ENCODE results near the gene GGT7.
"Not testable (repeated sequence)": the region's sequence is repeated elsewhere in the genome, so short reads cannot be mapped to it uniquely, and the experiment has no call there.

Gene GGT7

DNA sequence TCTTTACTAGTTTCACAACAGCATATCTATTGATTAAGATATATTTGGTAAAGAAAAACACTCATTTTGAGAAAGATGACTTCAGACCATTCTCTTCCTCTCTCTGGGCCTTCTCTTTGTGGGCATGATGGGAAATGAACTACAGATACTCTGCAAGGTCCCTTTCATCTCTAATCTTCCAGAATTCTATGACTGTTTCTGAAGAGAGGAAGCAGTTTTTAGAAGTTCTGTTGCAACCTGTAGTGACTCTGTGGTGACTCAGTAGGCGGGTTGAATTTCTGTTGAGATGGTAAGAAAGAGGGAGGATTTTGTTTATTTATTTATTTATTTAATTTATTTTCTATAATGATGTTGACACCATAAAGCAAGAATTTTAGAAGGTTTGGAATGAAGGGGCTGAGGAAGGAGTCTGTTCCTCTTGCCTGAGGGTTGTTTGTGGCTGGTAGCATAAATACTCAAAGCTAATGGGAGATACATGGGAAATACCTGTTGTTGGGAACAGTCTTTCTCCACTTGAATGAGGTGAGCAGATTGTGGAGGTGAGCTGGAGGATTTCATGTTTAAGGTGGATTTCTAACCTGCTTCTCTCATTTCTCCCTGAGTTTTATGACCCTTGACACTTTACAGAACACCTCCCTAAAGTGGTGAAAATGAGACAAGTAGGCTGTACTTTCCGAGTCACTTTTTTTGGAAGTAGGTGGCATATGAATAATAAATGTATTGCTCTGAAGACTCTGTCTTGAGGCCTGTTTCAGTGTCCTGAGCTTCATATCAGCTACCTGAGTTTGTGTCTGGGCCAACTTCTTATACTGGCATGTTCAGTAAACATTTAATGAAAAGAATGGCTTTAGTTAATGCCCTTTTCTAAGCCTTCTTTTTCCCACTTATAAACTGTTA lies 18.8 kb upstream of the GGT7 start:
- Mint-ChIP-seq H3K4me1 (ENCODE audit: low read depth) (peaks cover 41% of the 10 kb centered on the region), H3K27ac (peak overlapping the region; percentile 90), H3K9me3 (no peaks in the 10 kb centered on the region), H3K36me3 (ENCODE audit: low read depth) (no peaks in the 10 kb centered on the region), H3K27me3 (no peaks in the 10 kb centered on the region), H3K4me3 (peak overlapping the region; percentile 28)
- DNase-seq: no peak

DNA sequence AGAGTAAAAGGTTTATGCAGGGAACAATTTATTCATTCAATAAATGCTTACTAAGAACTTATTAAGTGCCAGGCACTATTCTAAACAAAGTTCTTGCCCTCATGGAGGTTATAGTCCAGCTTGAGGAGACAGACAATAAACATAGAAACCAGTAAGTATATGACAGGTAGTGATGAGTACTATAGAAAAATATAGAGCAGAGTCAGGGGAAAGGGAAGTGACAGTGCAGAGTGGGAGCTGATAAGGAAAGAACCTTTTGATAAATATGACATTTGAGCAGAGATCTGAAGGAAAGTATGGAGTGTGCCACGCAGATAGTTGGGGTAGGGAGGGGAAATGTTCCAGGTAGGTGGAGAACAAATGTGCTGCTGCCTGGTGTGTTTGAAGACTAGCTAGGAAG lies 15.8 kb upstream of the GGT7 start:
- H3K9me3 Mint-ChIP-seq: no peaks in the 10 kb centered on the region
- peak overlapping the region; percentile 18 for H3K27ac Mint-ChIP-seq
- H3K27me3 Mint-ChIP-seq: no peaks in the 10 kb centered on the region

DNA sequence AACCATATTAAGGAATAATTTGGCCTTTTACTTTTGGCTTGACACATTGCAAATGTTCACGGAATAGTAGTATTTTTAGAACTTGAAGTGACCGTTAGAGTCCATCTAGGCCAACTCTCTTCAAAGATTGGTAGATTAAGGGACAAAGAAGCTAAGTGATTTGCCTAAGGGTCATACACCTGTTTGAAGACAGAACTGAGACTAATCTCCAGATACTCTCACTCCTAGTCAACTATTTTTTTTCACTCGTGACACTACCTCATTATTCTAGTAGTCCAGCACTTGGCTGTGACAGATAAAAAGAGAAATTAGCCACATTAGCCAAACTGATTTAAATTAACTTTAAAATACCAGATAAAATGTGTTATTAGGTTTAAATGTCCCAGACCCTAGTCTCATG lies 14.4 kb upstream of the GGT7 start:
- H3K4me1 Mint-ChIP-seq (ENCODE audit: low read depth): peaks cover 41% of the 10 kb centered on the region
- H3K27me3 Mint-ChIP-seq: no peaks in the 10 kb centered on the region
- no peaks in the 10 kb centered on the region for H3K9me3 Mint-ChIP-seq
- peaks cover 21% of the 10 kb centered on the region for H3K36me3 Mint-ChIP-seq (ENCODE audit: low read depth)
- no peak overlapping the region for H3K27ac Mint-ChIP-seq
- no peak for DNase-seq
- H3K4me3 Mint-ChIP-seq: no peak overlapping the region

More for the DNA sequence above, 15.8 kb upstream of the GGT7 start:
- Mint-ChIP-seq H3K4me1 (ENCODE audit: low read depth) (peaks cover 42% of the 10 kb centered on the region), H3K36me3 (ENCODE audit: low read depth) (peaks cover 11% of the 10 kb centered on the region), H3K4me3 (no peak overlapping the region)
- no peak for DNase-seq

DNA sequence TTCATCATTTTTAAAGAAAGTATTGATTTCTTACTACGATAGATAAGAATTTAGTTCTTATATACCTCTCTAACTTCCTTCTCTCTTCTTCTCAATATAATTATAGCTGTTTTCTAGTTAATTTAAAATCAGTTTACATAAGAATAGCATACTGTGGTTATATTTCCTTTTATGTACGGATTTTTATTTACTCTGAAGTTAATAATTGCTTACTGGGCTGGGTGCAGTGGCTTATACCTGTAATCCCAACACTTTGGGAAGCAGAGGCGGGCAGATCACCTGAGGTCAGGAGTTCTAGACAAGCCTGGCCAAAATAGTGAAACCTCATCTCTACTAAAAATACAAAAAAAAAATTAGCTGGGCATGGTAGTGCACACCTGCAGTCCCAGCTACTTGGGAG lies 13.5 kb upstream of the GGT7 start:
- Mint-ChIP-seq H3K36me3 (ENCODE audit: low read depth) (peaks cover 21% of the 10 kb centered on the region), H3K27me3 (no peaks in the 10 kb centered on the region), H3K27ac (no peak overlapping the region), H3K4me3 (no peak overlapping the region), H3K9me3 (no peaks in the 10 kb centered on the region), H3K4me1 (ENCODE audit: low read depth) (peaks cover 32% of the 10 kb centered on the region)
- no peak for DNase-seq

DNA sequence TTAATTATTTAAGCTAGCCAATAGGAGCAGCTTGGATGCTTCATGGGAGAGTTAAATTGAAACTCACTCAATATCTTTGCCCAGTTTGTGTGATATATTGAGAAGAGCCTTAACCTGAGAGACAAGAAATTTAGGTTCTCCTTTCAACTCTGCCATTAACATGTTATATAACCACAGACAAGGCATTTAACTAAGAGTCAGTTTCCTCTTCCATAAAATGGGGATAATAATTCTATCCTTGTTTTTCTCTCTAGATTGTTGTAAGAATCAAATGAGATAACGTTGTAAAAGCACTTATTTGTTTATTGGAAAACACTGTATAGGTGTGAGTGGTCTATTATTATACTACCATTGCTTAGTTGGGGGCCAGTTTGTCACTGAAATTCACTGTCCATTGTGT lies 11.6 kb upstream of the GGT7 start:
- peaks cover 21% of the 10 kb centered on the region for H3K36me3 Mint-ChIP-seq (ENCODE audit: low read depth)
- H3K4me1 Mint-ChIP-seq (ENCODE audit: low read depth): peaks cover 16% of the 10 kb centered on the region
- no peak overlapping the region for H3K4me3 Mint-ChIP-seq
- H3K27me3 Mint-ChIP-seq: no peaks in the 10 kb centered on the region
- no peak overlapping the region for H3K27ac Mint-ChIP-seq
- no peak for DNase-seq
- no peaks in the 10 kb centered on the region for H3K9me3 Mint-ChIP-seq

DNA sequence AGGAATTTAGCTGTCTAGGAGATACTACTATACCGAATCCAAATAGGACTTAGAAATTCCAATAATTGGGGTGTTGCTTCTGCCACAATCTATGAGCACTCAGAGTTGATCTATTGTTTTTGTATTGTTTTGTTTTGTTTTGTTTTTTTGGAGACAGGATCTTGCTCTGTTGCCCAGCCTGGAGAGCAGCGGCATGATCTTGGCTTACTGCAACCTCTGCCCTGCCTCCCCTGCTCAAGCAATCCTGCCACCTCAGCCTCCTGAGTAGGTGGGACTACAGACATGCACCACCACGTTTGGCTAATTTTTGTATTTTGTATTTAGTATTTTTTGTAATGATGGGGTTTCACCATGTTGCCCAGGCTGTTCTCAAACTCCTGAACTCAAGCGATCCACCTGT lies 11.2 kb upstream of the GGT7 start:
- H3K9me3 Mint-ChIP-seq: no peaks in the 10 kb centered on the region
- no peak overlapping the region for H3K4me3 Mint-ChIP-seq
- peaks cover 18% of the 10 kb centered on the region for H3K4me1 Mint-ChIP-seq (ENCODE audit: low read depth)
- no peak for DNase-seq
- peak overlapping the region; percentile 30 for H3K27ac Mint-ChIP-seq
- H3K36me3 Mint-ChIP-seq (ENCODE audit: low read depth): peaks cover 21% of the 10 kb centered on the region
- no peaks in the 10 kb centered on the region for H3K27me3 Mint-ChIP-seq

DNA sequence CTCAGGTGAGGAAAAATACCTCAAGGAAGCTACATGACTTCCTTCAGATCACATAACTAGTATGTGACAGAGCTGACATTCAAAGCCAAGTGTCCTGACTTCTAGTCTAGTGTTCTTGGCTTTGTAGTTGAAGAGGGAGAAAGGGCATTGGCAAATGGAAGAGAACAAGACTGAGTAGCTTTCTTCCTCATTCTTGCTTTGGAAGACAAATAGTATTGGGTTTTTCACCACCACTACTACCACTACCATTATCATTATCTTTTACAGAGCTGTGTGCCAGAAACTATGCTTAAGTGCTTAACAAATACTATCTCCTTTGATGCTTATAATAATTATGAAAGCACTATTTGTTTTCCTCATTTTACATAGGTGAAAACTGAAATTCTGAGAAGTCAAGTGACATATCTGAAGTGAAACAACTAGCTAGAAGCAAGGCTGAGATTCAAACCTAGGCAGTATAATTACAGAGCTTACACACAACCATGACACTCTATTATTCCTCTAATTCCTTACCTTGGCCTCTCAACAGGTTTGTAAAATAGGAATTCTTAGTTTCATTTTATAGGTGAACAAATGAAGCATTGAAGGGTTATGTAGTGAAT lies 10.5 kb upstream of the GGT7 start:
- Mint-ChIP-seq H3K4me1 (ENCODE audit: low read depth) (peaks cover 18% of the 10 kb centered on the region), H3K4me3 (no peak overlapping the region), H3K9me3 (no peaks in the 10 kb centered on the region), H3K36me3 (ENCODE audit: low read depth) (peaks cover 21% of the 10 kb centered on the region), H3K27ac (peak overlapping the region; percentile 60), H3K27me3 (no peaks in the 10 kb centered on the region)
- no peak for DNase-seq

DNA sequence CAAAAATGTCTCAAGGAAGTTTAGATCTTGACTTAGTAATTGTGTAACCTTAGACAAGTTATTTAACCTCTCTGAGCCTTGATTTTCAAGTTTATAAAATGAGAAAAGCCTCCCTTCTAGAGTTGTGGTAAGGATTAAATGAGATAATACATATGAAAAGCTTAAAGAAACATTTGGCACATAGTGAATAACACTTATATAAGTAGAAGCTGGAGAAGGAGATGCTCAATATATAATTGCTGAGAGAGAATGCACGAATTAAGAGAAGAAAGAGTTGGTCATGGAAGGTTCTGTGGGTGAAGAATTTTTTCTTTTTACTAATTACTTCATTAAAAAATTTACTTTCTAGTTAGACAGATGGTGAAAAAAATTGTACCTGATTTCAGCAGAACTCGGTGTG lies 9.0 kb upstream of the GGT7 start:
- peaks cover 26% of the 10 kb centered on the region for H3K4me1 Mint-ChIP-seq (ENCODE audit: low read depth)
- H3K9me3 Mint-ChIP-seq: no peaks in the 10 kb centered on the region
- H3K36me3 Mint-ChIP-seq (ENCODE audit: low read depth): peaks cover 21% of the 10 kb centered on the region
- no peaks in the 10 kb centered on the region for H3K27me3 Mint-ChIP-seq
- no peak overlapping the region for H3K27ac Mint-ChIP-seq
- no peak for DNase-seq
- no peak overlapping the region for H3K4me3 Mint-ChIP-seq

DNA sequence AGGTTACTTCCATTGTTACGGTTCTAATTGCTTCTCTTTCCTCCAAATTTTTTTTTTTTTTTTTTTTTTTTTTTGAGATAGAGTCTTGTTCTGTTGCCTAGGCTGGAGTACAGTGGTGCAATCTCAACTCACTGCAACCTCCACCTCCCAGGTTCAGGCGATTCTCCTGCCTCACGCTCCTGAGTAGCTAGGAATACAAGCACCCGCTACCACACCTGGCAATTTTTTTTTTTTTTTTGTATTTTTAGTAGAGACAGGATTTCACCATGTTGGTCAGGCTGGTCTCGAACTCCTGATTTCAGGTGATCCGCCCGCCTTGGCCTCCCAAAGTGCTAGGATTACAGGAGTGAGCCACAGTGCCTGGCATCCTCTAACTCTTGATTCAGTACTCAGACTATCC lies 8.3 kb upstream of the GGT7 start:
- H3K27me3 Mint-ChIP-seq, H3K9me3 Mint-ChIP-seq, H3K4me3 Mint-ChIP-seq, DNase-seq, H3K27ac Mint-ChIP-seq: not testable (repeated sequence)
- H3K36me3 Mint-ChIP-seq (ENCODE audit: low read depth): peaks cover 21% of the 10 kb centered on the region
- H3K4me1 Mint-ChIP-seq (ENCODE audit: low read depth): peaks cover 29% of the 10 kb centered on the region

DNA sequence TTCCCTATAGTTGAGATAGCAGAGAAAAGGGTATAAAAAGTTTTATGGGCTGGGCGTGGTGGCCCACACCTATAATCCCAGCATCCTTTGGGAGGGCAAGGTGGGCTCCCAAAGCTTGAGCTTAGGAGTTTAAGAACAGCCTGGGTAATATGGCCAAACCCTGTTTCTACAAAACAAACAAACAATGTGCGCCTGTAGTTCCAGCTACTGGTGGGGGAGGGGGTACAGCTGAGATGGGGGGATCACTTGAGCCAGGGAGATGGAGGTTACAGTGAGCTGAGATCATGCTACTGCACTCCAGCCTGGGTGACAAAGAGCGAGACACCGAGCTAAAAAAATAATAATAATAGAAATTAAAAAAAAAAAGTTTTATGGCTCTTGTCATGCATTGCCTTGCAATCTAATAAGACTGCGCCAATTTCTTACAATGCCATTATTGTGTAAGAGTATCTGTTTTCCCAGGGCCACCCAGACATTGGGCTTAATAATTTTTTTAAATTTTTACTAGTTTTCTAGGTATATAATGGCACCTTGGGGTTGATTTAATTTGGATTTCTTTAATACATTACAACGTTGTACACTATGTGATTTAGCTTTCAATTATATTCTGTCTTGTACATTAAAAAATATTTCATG lies 7.7 kb upstream of the GGT7 start:
- Mint-ChIP-seq H3K27ac (no peak overlapping the region), H3K36me3 (ENCODE audit: low read depth) (peaks cover 21% of the 10 kb centered on the region), H3K4me3 (no peak overlapping the region), H3K4me1 (ENCODE audit: low read depth) (peaks cover 36% of the 10 kb centered on the region), H3K27me3 (no peaks in the 10 kb centered on the region), H3K9me3 (no peaks in the 10 kb centered on the region)
- DNase-seq: no peak

DNA sequence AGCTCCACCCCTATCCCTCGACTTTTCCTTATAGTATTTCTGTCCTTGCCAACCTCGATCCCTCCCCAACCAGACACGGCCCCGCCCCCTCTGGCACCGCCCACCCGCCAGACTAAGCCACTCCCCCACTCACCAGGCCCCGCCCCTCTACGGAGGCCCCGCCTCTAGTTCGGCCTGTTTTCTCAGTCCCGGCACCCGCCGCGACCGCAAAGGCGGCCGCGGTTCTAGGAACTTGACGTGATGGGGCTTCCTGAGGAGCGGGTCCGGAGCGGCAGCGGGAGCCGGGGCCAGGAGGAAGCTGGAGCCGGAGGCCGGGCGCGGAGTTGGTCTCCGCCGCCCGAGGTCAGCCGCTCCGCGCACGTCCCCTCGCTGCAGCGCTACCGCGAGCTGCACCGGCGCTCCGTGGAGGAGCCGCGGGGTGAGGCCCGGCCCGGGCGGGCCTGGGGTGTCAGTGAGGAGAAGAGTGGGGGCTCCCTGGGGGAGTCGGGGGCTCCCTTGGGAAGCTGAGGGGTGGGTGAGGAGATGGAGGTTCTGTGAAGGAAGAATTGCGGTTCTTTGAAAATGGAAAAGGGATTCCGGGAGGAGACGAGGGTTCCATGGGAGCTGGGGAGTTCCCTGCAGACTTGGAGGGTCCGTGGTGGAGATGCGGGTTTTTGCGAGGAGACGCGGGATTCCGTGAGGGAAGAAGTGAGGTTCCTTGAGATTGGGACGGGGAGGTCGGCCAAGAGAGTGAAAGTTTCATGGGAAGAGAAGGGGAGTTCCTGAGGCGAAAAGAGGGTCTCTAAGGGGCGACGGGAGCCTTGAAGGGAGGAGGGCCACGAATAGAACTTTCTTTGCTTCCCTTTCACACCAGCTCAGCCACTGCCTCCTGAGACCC lies 4.0 kb upstream of the GGT7 start, which contains the start of gene ACSS2:
Gene ACSS2 (plus strand): TSS at position 207 of the 877 bp plus-strand sequence. CDS start 34 bp downstream, at position 241.
- H3K9me3 Mint-ChIP-seq: no peaks in the 10 kb centered on the region
- H3K27ac Mint-ChIP-seq: peak within 1 kb of the TSS; percentile 80
- peak; percentile 99 for DNase-seq

DNA sequence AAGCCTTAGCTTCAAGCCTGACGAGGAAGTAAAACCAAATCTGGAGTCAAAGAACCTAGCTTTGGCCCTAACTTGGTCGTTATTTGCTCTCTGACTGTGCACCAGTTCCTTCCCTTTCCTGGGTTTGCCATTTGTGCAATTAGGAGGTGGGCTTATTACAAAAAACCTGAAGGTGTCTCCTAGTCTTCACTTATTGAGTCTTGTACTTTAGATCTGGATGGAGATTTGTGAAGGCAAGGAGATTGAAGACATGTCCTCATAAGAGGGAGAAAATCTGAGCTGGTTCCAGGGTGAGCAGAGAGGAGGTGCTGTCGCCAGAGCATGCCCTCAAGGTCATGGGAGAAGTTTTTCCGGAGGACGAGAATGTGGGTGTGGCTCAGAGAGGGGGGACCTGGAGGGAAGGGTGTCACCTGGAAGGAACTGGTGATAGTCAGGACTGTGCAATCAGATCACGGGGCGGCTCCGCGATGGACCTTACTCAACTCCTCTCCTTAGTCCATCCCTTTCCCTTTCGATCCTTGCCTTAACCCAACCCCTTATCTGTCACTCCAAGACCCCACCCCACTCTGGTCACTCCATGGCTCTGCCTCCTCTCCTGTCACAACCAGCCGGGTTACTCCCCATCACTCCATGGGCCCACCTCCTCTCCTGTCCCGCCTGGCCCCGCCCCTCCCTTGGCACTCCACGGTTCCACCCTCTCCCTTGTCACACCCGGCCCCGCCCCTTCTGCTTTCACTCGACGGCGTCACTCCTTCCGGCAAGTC lies 3.2 kb upstream of the GGT7 start:
- DNase-seq: no peak
- Mint-ChIP-seq H3K4me3 (peak overlapping the region; percentile 83), H3K4me1 (ENCODE audit: low read depth) (peaks cover 60% of the 10 kb centered on the region), H3K9me3 (no peaks in the 10 kb centered on the region), H3K27ac (peak overlapping the region; percentile 80), H3K27me3 (no peaks in the 10 kb centered on the region), H3K36me3 (ENCODE audit: low read depth) (no peaks in the 10 kb centered on the region)

More for the DNA sequence above, 4.0 kb upstream of the GGT7 start, which contains the start of gene ACSS2:
- no peaks in the 10 kb centered on the region for H3K36me3 Mint-ChIP-seq (ENCODE audit: low read depth)
- peak within 1 kb of the TSS; percentile 83 for H3K4me3 Mint-ChIP-seq
- H3K4me1 Mint-ChIP-seq (ENCODE audit: low read depth): peaks cover 53% of the 10 kb centered on the region
- no peaks in the 10 kb centered on the region for H3K27me3 Mint-ChIP-seq

DNA sequence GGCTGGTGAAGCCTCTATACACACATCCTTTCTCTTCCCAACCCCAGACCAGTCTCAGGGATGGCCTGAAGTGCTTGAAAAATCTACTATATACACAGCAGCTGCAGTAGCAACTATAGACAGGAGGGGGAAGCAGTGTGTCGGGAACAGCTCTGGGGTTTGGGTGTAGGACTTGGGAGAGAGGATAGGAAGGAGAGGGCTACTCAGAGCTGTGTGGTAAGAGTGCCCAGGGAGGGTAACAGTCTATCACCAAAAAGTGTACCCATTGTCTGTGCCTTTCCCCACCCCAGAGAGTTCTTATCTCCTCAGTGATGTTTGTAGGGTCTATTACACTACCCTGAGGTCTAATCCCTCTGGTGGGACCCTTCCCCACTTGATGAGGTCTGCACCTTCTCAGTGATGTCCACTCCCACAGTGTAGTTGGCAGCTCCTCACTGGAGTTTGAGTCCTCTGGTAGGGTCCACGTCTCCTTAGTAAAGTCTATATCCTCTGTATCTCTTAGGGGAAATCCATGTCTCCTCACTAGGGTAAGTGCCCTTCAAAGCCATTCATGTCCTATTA lies 1.5 kb upstream of the GGT7 start:
- DNase-seq: peak; percentile 64
- Mint-ChIP-seq H3K36me3 (ENCODE audit: low read depth) (no peaks in the 10 kb centered on the region), H3K27me3 (no peaks in the 10 kb centered on the region), H3K27ac (peak overlapping the region; percentile 55), H3K4me1 (ENCODE audit: low read depth) (peaks cover 69% of the 10 kb centered on the region), H3K4me3 (no peak overlapping the region), H3K9me3 (no peaks in the 10 kb centered on the region)

All from activated T-cell treated with anti-CD3 and anti-CD28 coated beads, Interleukin-2, amount 50 U/mL, for 24 hours (primary cell).